ENCODE results near the gene TTBK1.

The TTBK1 gene

GRCh38 chr6:43213431-43213830, 29.9 kb upstream of the TTBK1 start:
- H3K36me3 ChIP-seq (ENCODE audit: control insufficient read depth in 1 of 2, insufficient read depth in 2 of 2, low read length in 2 of 2): peaks cover 15 to 23% of the 10 kb centered on the region in 2 experiments
- H2BK5ac ChIP-seq (ENCODE audit: low read depth, low read length, poor library complexity): no peak overlapping the region
- H4K12ac ChIP-seq (ENCODE audit: low read depth, low read length): no peak overlapping the region
- no peak for DNase-seq
- WGBS (ENCODE audit: extremely low coverage, insufficient coverage, insufficient read length): no CpG with 5 or more reads among the region's 11 CpGs
- H3K79me2 ChIP-seq (ENCODE audit: control insufficient read depth, insufficient read depth, low read length, poor library complexity): no peaks in the 10 kb centered on the region
- H2BK120ac ChIP-seq (ENCODE audit: insufficient read depth, low read length, poor library complexity): no peak overlapping the region
- H3K4me3 ChIP-seq (ENCODE audit: low read depth, low read length): no peak overlapping the region
- H3K4me2 ChIP-seq (ENCODE audit: low read length): no peak overlapping the region
- no peaks in the 10 kb centered on the region for H3K27me3 ChIP-seq (ENCODE audit: insufficient read depth, low read length)
- no peak overlapping the region for H3K27ac ChIP-seq (ENCODE audit: low read depth, low read length)
- no peak overlapping the region for H3K23ac ChIP-seq (ENCODE audit: low read length)
- H3K9ac ChIP-seq (ENCODE audit: low read length): no peak overlapping the region
- H3K9me3 ChIP-seq (ENCODE audit: insufficient read depth, low read depth, low read length): no peaks in the 10 kb centered on the region
- no peak overlapping the region for H2AFZ ChIP-seq (ENCODE audit: insufficient read depth, low read length, poor library complexity)
- H2BK12ac ChIP-seq (ENCODE audit: low read length): no peak overlapping the region
- H3K14ac ChIP-seq (ENCODE audit: low read length): no peak overlapping the region
- H3K79me1 ChIP-seq (ENCODE audit: low read length): no peaks in the 10 kb centered on the region
- H4K8ac ChIP-seq (ENCODE audit: low read depth, low read length): no peak overlapping the region
- no peak overlapping the region for H3K18ac ChIP-seq (ENCODE audit: low read length)
- H3K4me1 ChIP-seq (ENCODE audit: control insufficient read depth in 1 of 2, insufficient read depth in 2 of 2, low read length in 2 of 2): no peaks in the 10 kb centered on the region
- H2AK5ac ChIP-seq (ENCODE audit: low read length): no peak overlapping the region
- no peak overlapping the region for H3K4ac ChIP-seq (ENCODE audit: low read depth, low read length)
- H4K91ac ChIP-seq (ENCODE audit: low read depth, low read length): no peak overlapping the region

DNA sequence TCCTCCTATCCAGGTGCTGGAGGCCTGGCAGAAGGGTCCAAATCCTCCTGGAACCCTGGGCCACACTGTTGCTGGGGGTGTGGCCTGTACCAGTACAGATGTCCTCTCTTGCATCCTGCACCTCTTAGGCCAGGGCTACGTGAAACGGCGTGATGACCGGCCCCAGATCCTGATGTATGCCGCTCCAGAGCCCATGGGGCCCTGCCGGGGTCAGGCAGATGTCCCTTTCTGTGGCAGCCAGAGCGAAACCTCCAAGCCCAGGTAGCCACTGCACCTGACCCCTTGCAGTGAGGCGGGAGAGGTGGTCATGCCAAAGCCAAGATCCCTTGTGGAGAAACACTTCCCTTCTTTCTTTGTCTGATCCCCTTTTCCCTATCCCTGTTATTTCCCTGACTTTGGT, 28.2 kb upstream of the TTBK1 start:
- H3K79me2 ChIP-seq (ENCODE audit: control insufficient read depth, insufficient read depth, low read length, poor library complexity): no peaks in the 10 kb centered on the region
- no peak overlapping the region for H3K4ac ChIP-seq (ENCODE audit: low read depth, low read length)
- H3K27me3 ChIP-seq (ENCODE audit: insufficient read depth, low read length): no peaks in the 10 kb centered on the region
- no peak overlapping the region for H2BK5ac ChIP-seq (ENCODE audit: low read depth, low read length, poor library complexity)
- WGBS (ENCODE audit: extremely low coverage, insufficient coverage, insufficient read length): no CpG with 5 or more reads among the region's 8 CpGs
- H3K18ac ChIP-seq (ENCODE audit: low read length): no peak overlapping the region
- no peak overlapping the region for H2AFZ ChIP-seq (ENCODE audit: insufficient read depth, low read length, poor library complexity)
- no peak overlapping the region for H3K4me2 ChIP-seq (ENCODE audit: low read length)
- no peak for DNase-seq
- no peaks in the 10 kb centered on the region for H3K79me1 ChIP-seq (ENCODE audit: low read length)
- H2BK120ac ChIP-seq (ENCODE audit: insufficient read depth, low read length, poor library complexity): no peak overlapping the region
- no peak overlapping the region for H3K9ac ChIP-seq (ENCODE audit: low read length)
- no peak overlapping the region for H3K27ac ChIP-seq (ENCODE audit: low read depth, low read length)
- no peak overlapping the region for H2AK5ac ChIP-seq (ENCODE audit: low read length)
- no peak overlapping the region for H3K14ac ChIP-seq (ENCODE audit: low read length)
- H4K8ac ChIP-seq (ENCODE audit: low read depth, low read length): no peak overlapping the region
- no peaks in the 10 kb centered on the region for H3K4me1 ChIP-seq (ENCODE audit: control insufficient read depth in 1 of 2, insufficient read depth in 2 of 2, low read length in 2 of 2)
- H4K91ac ChIP-seq (ENCODE audit: low read depth, low read length): no peak overlapping the region
- H2BK12ac ChIP-seq (ENCODE audit: low read length): no peak overlapping the region
- H3K23ac ChIP-seq (ENCODE audit: low read length): no peak overlapping the region
- H4K12ac ChIP-seq (ENCODE audit: low read depth, low read length): no peak overlapping the region
- no peak overlapping the region for H3K4me3 ChIP-seq (ENCODE audit: low read depth, low read length)
- peaks cover 15 to 24% of the 10 kb centered on the region in 2 experiments for H3K36me3 ChIP-seq (ENCODE audit: control insufficient read depth in 1 of 2, insufficient read depth in 2 of 2, low read length in 2 of 2)
- H3K9me3 ChIP-seq (ENCODE audit: insufficient read depth, low read depth, low read length): no peaks in the 10 kb centered on the region

DNA sequence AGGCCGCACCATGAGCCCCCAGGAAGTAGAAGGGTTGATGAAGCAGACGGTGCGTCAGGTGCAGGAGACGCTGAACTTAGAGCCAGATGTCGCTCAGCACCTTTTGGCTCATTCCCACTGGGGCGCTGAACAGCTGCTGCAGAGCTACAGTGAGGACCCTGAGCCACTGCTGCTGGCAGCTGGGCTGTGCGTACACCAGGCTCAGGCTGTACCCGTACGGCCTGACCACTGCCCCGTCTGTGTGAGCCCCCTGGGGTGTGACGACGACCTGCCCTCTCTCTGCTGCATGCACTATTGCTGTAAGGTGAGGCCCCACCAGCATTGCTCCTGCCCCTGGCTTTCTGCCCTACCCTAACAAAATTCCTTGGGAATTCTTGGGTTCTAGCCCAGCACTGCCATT, 27.1 kb upstream of the TTBK1 start:
- no peak overlapping the region for H2BK12ac ChIP-seq (ENCODE audit: low read length)
- no peaks in the 10 kb centered on the region for H3K79me1 ChIP-seq (ENCODE audit: low read length)
- H3K18ac ChIP-seq (ENCODE audit: low read length): no peak overlapping the region
- no peak overlapping the region for H3K4ac ChIP-seq (ENCODE audit: low read depth, low read length)
- H3K79me2 ChIP-seq (ENCODE audit: control insufficient read depth, insufficient read depth, low read length, poor library complexity): no peaks in the 10 kb centered on the region
- H2BK5ac ChIP-seq (ENCODE audit: low read depth, low read length, poor library complexity): no peak overlapping the region
- H4K12ac ChIP-seq (ENCODE audit: low read depth, low read length): no peak overlapping the region
- no peak overlapping the region for H3K27ac ChIP-seq (ENCODE audit: low read depth, low read length)
- H4K91ac ChIP-seq (ENCODE audit: low read depth, low read length): no peak overlapping the region
- H4K8ac ChIP-seq (ENCODE audit: low read depth, low read length): no peak overlapping the region
- no peak overlapping the region for H2BK120ac ChIP-seq (ENCODE audit: insufficient read depth, low read length, poor library complexity)
- no peak for DNase-seq
- no peak overlapping the region for H2AK5ac ChIP-seq (ENCODE audit: low read length)
- no peak overlapping the region for H3K4me3 ChIP-seq (ENCODE audit: low read depth, low read length)
- no peak overlapping the region for H3K14ac ChIP-seq (ENCODE audit: low read length)
- H3K36me3 ChIP-seq (ENCODE audit: control insufficient read depth in 1 of 2, insufficient read depth in 2 of 2, low read length in 2 of 2): peaks cover 24 to 32% of the 10 kb centered on the region in 2 experiments
- no peak overlapping the region for H3K9ac ChIP-seq (ENCODE audit: low read length)
- H2AFZ ChIP-seq (ENCODE audit: insufficient read depth, low read length, poor library complexity): no peak overlapping the region
- H3K27me3 ChIP-seq (ENCODE audit: insufficient read depth, low read length): no peaks in the 10 kb centered on the region
- H3K4me1 ChIP-seq (ENCODE audit: control insufficient read depth in 1 of 2, insufficient read depth in 2 of 2, low read length in 2 of 2): no peaks in the 10 kb centered on the region
- H3K23ac ChIP-seq (ENCODE audit: low read length): no peak overlapping the region
- WGBS (ENCODE audit: extremely low coverage, insufficient coverage, insufficient read length): no CpG with 5 or more reads among the region's 12 CpGs
- no peak overlapping the region for H3K4me2 ChIP-seq (ENCODE audit: low read length)
- peaks cover 2% of the 10 kb centered on the region for H3K9me3 ChIP-seq (ENCODE audit: insufficient read depth, low read depth, low read length)

GRCh38 chr6:43217351-43217750, 25.9 kb upstream of the TTBK1 start:
- Histone ChIP-seq H2AFZ (ENCODE audit: insufficient read depth, low read length, poor library complexity) (no peak overlapping the region), H2BK120ac (ENCODE audit: insufficient read depth, low read length, poor library complexity) (no peak overlapping the region), H3K36me3 (ENCODE audit: control insufficient read depth in 1 of 2, insufficient read depth in 2 of 2, low read length in 2 of 2) (peaks cover 31 to 38% of the 10 kb centered on the region in 2 experiments), H2AK5ac (ENCODE audit: low read length) (no peak overlapping the region), H3K9me3 (ENCODE audit: insufficient read depth, low read depth, low read length) (peaks cover 2% of the 10 kb centered on the region), H3K79me1 (ENCODE audit: low read length) (no peaks in the 10 kb centered on the region), H3K27ac (ENCODE audit: low read depth, low read length) (no peak overlapping the region), H4K12ac (ENCODE audit: low read depth, low read length) (no peak overlapping the region), H3K9ac (ENCODE audit: low read length) (no peak overlapping the region), H3K18ac (ENCODE audit: low read length) (no peak overlapping the region), H3K4me3 (ENCODE audit: low read depth, low read length) (no peak overlapping the region), H2BK5ac (ENCODE audit: low read depth, low read length, poor library complexity) (no peak overlapping the region), H3K79me2 (ENCODE audit: control insufficient read depth, insufficient read depth, low read length, poor library complexity) (no peaks in the 10 kb centered on the region), H4K8ac (ENCODE audit: low read depth, low read length) (no peak overlapping the region), H3K14ac (ENCODE audit: low read length) (no peak overlapping the region), H3K4me1 (ENCODE audit: control insufficient read depth in 1 of 2, insufficient read depth in 2 of 2, low read length in 2 of 2) (no peaks in the 10 kb centered on the region), H3K23ac (ENCODE audit: low read length) (no peak overlapping the region), H2BK12ac (ENCODE audit: low read length) (no peak overlapping the region), H4K91ac (ENCODE audit: low read depth, low read length) (no peak overlapping the region), H3K4ac (ENCODE audit: low read depth, low read length) (no peak overlapping the region), H3K4me2 (ENCODE audit: low read length) (no peak overlapping the region), H3K27me3 (ENCODE audit: insufficient read depth, low read length) (no peaks in the 10 kb centered on the region)
- no CpG with 5 or more reads among the region's 5 CpGs for WGBS (ENCODE audit: extremely low coverage, insufficient coverage, insufficient read length)
- no peak for DNase-seq

All from trophoblast cell (in vitro differentiated cells and primary cell).